GM21737 (cell line): Measurements from ENCODE around the gene TACC2.
"Not testable (repeated sequence)": the region's sequence is repeated elsewhere in the genome, so short reads cannot be mapped to it uniquely, and the experiment has no call there.

Experiments used
- ATAC-seq: cut with Tn5 transposase; IDR thresholded peaks from one replicate; pipeline ENCODE4 v1.9.1; 2021; ENCODE audit warnings: mild to moderate bottlenecking, moderate library complexity; ENCODE audit not compliant: unreplicated experiment

TACC2 gene

GRCh38 chr10:122086416-122087240 is 97.7 kb downstream of the TACC2 start:
- no peak for ATAC-seq

GRCh38 chr10:122087436-122087835 is 98.5 kb downstream of the TACC2 start:
- ATAC-seq, result no peak

GRCh38 chr10:122089311-122090017 is 100.5 kb downstream of the TACC2 start:
- no peak for ATAC-seq

- no peak for ATAC-seq
Observed at GRCh38 chr10:122091722-122092121, 102.8 kb downstream of the TACC2 start.

- ATAC-seq, result no peak
Observed at GRCh38 chr10:122093076-122093475, 104.1 kb downstream of the TACC2 start.

- not testable (repeated sequence) for ATAC-seq
Observed at GRCh38 chr10:122096181-122096580, 107.2 kb downstream of the TACC2 start.

- ATAC-seq, result no peak
Observed at GRCh38 chr10:122096705-122097104, 107.7 kb downstream of the TACC2 start.

- no peak for ATAC-seq
Observed at GRCh38 chr10:122097935-122098334, 109.0 kb downstream of the TACC2 start.

GRCh38 chr10:122098924-122099323 is 110.0 kb downstream of the TACC2 start:
- ATAC-seq, result no peak

- no peak for ATAC-seq
Observed at GRCh38 chr10:122099562-122099961, 110.6 kb downstream of the TACC2 start.

- ATAC-seq, result no peak
Observed at GRCh38 chr10:122102146-122102868, 113.3 kb downstream of the TACC2 start.

GRCh38 chr10:122102869-122103525 is 114.0 kb downstream of the TACC2 start:
- ATAC-seq, result no peak

- no peak for ATAC-seq
Observed at GRCh38 chr10:122103592-122103991, 114.6 kb downstream of the TACC2 start.

- ATAC-seq, result not testable (repeated sequence)
Observed at GRCh38 chr10:122108786-122109185, 119.8 kb downstream of the TACC2 start.

GRCh38 chr10:122112021-122112616 is 123.2 kb downstream of the TACC2 start:
- no peak for ATAC-seq

GRCh38 chr10:122112625-122113160 is 123.7 kb downstream of the TACC2 start:
- no peak for ATAC-seq

GRCh38 chr10:122113161-122113944 is 124.4 kb downstream of the TACC2 start:
- ATAC-seq, result no peak

GRCh38 chr10:122113945-122114747 is 125.2 kb downstream of the TACC2 start:
- ATAC-seq, result no peak

GRCh38 chr10:122115874-122116273 is 126.9 kb downstream of the TACC2 start:
- ATAC-seq, result no peak
